Measurements from ENCODE around the gene SRPX.
A peak's percentile ranks its signal among the peaks of the same experiment; 100 is the strongest.

SRPX gene

DNA sequence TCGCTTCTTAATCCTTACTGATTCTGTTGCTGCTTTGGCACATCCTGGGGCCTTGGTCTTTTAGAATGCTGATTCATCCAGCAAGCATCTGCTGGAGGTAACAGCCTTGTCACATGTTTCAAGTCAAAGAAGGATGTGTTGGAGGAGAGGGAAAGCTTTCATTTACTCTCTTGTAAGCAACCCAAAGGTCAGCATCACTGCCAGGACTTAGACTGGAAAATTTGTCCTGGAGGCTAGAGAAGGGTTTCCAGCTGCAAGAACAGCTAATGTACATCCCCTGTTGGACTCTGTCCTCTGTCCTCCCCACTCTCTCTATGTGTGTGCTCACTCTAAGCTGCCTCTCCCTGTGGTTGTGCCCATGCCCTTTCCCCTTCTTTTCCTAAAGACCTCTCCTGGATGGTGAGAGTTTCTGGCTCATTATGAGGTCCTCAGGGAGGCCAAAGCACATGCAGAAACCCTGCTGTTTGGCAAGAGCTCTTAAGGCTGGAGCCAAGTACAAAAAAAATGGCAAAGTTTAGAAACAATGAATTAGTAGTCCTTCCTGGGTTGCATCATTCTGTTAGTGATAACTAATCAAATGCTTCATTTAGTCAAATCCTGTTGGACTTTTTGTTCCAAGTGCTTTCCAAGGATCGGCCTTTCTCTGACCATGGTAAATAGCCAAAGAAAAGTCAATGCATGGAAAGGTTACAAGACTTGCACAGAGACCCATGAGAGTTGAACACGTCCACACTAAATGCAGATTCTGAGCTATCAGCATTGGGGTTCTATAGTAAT is 13.4 kb upstream of the SRPX start:
- no peaks in the 10 kb centered on the region for H3K36me3 ChIP-seq (ENCODE audit: control insufficient read depth in 5 of 5, insufficient read depth in 5 of 5, low read length in 5 of 5)
- H3K9ac ChIP-seq (ENCODE audit: low read length in 5 of 5): no peak overlapping the region
- peak overlapping the region; percentile 79 for H3K27ac ChIP-seq (ENCODE audit: low read depth, low read length)
- H3K4me3 ChIP-seq (ENCODE audit: low read depth in 1 of 5, low read length in 5 of 5): no peak overlapping the region
- no peaks in the 10 kb centered on the region for H3K9me3 ChIP-seq (ENCODE audit: control insufficient read depth in 5 of 5, low read length in 5 of 5)
- peaks cover 0 to 4% (median 2%) of the 10 kb centered on the region in 5 donors for H3K27me3 ChIP-seq (ENCODE audit: control insufficient read depth in 5 of 5, insufficient read depth in 4 of 5, low read length in 5 of 5)
- H3K4me1 ChIP-seq (ENCODE audit: control insufficient read depth in 5 of 5, insufficient read depth in 5 of 5, low read length in 5 of 5): peaks cover 0 to 24% (median 23%) of the 10 kb centered on the region in 5 donors

DNA sequence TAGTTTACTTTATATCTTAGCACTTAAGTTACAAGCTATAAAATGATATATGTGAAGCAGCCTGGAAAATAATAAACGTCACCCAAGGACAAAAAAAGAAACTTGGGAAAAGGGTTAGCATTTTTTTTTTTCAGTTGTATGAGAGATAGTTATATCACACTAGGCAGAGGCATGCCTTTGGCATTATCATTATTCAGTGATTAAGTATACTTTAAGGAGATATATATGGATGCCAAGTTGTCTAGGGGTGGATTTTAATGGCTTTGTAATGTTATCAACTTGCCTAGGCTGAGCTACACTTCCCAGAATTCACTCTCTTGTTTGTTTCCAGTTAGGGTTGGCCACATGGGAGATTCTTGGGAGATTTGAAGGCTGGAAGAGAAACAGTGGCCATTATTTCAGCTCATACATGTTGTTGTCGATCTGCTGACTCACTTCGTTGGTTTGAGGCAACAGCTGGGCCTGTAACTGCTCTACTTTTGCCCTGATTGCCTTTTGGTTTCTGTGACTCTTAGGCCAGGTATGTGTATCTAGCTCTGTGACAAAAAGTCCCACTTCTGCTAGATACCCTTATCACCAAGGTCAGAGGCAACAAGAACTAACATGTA is 11.5 kb upstream of the SRPX start:
- peaks cover 0 to 4% (median 0%) of the 10 kb centered on the region in 5 donors for H3K27me3 ChIP-seq (ENCODE audit: control insufficient read depth in 5 of 5, insufficient read depth in 4 of 5, low read length in 5 of 5)
- H3K4me1 ChIP-seq (ENCODE audit: control insufficient read depth in 5 of 5, insufficient read depth in 5 of 5, low read length in 5 of 5): peaks cover 0 to 24% (median 23%) of the 10 kb centered on the region in 5 donors
- H3K9ac ChIP-seq (ENCODE audit: low read length in 5 of 5): peak overlapping the region in 1 of 5 donors; percentile 16
- H3K27ac ChIP-seq (ENCODE audit: low read depth, low read length): peak overlapping the region; percentile 79
- no peaks in the 10 kb centered on the region for H3K9me3 ChIP-seq (ENCODE audit: control insufficient read depth in 5 of 5, low read length in 5 of 5)
- no peaks in the 10 kb centered on the region for H3K36me3 ChIP-seq (ENCODE audit: control insufficient read depth in 5 of 5, insufficient read depth in 5 of 5, low read length in 5 of 5)
- H3K4me3 ChIP-seq (ENCODE audit: low read depth in 1 of 5, low read length in 5 of 5): no peak overlapping the region

DNA sequence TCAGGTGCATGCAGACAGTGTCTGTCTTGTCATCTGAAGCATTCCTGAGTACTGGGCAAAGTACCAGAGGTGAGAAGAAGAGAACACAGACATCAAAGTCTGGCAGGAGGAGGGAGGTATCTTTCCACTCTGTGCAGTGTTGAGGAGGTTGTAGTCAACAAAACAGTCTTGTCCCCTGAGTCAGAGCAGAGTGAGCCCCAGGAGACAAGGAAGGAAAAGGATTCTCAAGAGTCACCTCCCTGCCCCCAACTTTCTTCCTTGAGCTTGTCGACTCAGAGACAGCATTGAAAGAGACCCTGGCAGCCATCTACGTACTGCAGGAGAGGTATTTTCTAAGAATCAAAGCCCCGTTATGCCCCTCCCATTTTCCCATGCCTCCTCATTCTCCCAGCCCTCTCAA is 4.4 kb upstream of the SRPX start:
- no peak overlapping the region for H3K4me3 ChIP-seq (ENCODE audit: low read depth in 1 of 5, low read length in 5 of 5)
- H3K9ac ChIP-seq (ENCODE audit: low read length in 5 of 5): no peak overlapping the region
- H3K27ac ChIP-seq (ENCODE audit: low read depth, low read length): no peak overlapping the region

DNA sequence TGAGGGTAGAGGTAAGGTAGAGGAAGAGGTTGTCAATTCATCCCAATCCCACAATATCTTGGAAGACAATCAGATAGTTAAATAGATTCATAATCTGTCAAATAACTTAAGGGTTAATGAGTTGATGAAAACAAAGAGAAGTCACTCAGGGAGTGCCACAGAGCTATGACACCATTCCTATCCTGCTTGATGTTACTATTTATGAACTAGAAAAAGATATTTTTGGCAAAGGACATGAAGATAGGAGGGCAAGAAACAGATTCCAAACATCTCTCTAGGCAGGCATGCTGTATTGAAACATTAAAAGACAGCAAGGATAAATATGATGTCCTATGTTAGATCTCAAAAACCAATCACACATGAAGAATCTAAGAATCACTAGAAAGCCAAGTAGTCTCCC is 3.5 kb upstream of the SRPX start:
- Histone ChIP-seq H3K4me3 (ENCODE audit: low read depth in 1 of 5, low read length in 5 of 5) (no peak overlapping the region), H3K36me3 (ENCODE audit: control insufficient read depth in 5 of 5, insufficient read depth in 5 of 5, low read length in 5 of 5) (no peaks in the 10 kb centered on the region), H3K27me3 (ENCODE audit: control insufficient read depth in 5 of 5, insufficient read depth in 4 of 5, low read length in 5 of 5) (peaks cover 4 to 20% (median 16%) of the 10 kb centered on the region in 5 donors), H3K9me3 (ENCODE audit: control insufficient read depth in 5 of 5, low read length in 5 of 5) (no peaks in the 10 kb centered on the region), H3K9ac (ENCODE audit: low read length in 5 of 5) (no peak overlapping the region), H3K27ac (ENCODE audit: low read depth, low read length) (no peak overlapping the region), H3K4me1 (ENCODE audit: control insufficient read depth in 5 of 5, insufficient read depth in 5 of 5, low read length in 5 of 5) (peaks cover 0 to 19% (median 13%) of the 10 kb centered on the region in 5 donors)

More for the DNA sequence above, 4.4 kb upstream of the SRPX start:
- Histone ChIP-seq H3K9me3 (ENCODE audit: control insufficient read depth in 5 of 5, low read length in 5 of 5) (no peaks in the 10 kb centered on the region), H3K36me3 (ENCODE audit: control insufficient read depth in 5 of 5, insufficient read depth in 5 of 5, low read length in 5 of 5) (no peaks in the 10 kb centered on the region), H3K27me3 (ENCODE audit: control insufficient read depth in 5 of 5, insufficient read depth in 4 of 5, low read length in 5 of 5) (peaks cover 4 to 17% (median 9%) of the 10 kb centered on the region in 5 donors), H3K4me1 (ENCODE audit: control insufficient read depth in 5 of 5, insufficient read depth in 5 of 5, low read length in 5 of 5) (peaks cover 0 to 9% (median 4%) of the 10 kb centered on the region in 5 donors)

DNA sequence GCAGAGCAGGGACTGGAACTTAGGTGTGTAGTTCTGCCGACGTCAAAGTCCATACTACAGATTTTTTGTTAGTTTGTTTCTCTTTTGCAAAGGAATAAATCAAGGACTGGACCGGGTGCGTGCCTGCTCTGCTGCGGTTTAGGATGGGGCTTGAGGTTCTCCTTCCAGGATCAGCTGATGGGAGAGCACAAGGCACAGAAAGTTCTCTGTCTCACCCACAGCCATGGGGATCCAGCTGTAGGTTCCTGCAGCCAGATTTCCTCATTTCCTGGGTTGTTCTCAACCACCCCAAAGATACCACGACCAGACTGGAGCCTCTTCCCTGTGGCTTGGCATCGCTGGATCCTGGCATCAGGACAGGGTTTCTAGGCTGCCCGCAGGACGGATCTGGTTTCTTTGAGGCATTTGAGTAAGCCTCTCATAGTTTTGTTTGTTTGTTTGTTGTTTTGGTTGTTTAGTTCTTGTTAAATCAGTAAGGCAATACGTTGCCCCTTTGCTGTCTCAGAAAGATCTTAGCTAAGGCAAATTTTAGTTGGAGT is 789 bp upstream of the SRPX start:
- H3K27ac ChIP-seq (ENCODE audit: low read depth, low read length): no peak overlapping the region
- peak overlapping the region; percentile 49 to 72 (median 58) for H3K4me3 ChIP-seq (ENCODE audit: low read depth in 1 of 5, low read length in 5 of 5)

DNA sequence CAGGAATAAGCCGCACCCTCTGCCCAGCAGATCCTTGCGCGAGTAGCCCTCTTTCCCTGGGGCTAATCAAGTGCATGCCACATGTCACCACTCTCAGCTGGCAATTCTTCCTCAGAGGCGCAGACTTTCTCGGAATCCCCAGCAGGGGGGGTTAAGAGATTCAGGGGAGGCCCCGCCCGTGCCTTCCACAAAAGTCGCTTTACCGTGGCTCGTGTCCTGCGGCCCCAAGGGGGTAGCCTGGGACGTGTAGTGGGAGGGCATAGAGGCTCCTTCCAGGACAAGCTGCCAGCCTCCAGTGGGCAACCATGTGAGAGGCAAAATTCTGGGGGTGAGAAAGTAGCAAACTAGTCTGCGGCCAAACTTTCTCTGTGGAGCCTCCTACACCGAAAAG is 652 bp downstream of the SRPX start:
- Histone ChIP-seq H3K36me3 (ENCODE audit: control insufficient read depth in 5 of 5, insufficient read depth in 5 of 5, low read length in 5 of 5) (no peaks in the 10 kb centered on the region), H3K27ac (ENCODE audit: low read depth, low read length) (no peak overlapping the region), H3K27me3 (ENCODE audit: control insufficient read depth in 5 of 5, insufficient read depth in 4 of 5, low read length in 5 of 5) (peaks cover 4 to 24% (median 22%) of the 10 kb centered on the region in 5 donors), H3K4me1 (ENCODE audit: control insufficient read depth in 5 of 5, insufficient read depth in 5 of 5, low read length in 5 of 5) (peaks cover 0 to 32% (median 13%) of the 10 kb centered on the region in 5 donors), H3K9ac (ENCODE audit: low read length in 5 of 5) (peak overlapping the region in 3 of 5 donors; percentile 24 to 79 (median 62)), H3K9me3 (ENCODE audit: control insufficient read depth in 5 of 5, low read length in 5 of 5) (no peaks in the 10 kb centered on the region), H3K4me3 (ENCODE audit: low read depth in 1 of 5, low read length in 5 of 5) (peak overlapping the region; percentile 52 to 72 (median 64))

More for the DNA sequence above, 789 bp upstream of the SRPX start:
- Histone ChIP-seq H3K9ac (ENCODE audit: low read length in 5 of 5) (no peak overlapping the region), H3K4me1 (ENCODE audit: control insufficient read depth in 5 of 5, insufficient read depth in 5 of 5, low read length in 5 of 5) (peaks cover 0 to 24% (median 13%) of the 10 kb centered on the region in 5 donors), H3K9me3 (ENCODE audit: control insufficient read depth in 5 of 5, low read length in 5 of 5) (no peaks in the 10 kb centered on the region), H3K27me3 (ENCODE audit: control insufficient read depth in 5 of 5, insufficient read depth in 4 of 5, low read length in 5 of 5) (peaks cover 4 to 24% (median 22%) of the 10 kb centered on the region in 5 donors), H3K36me3 (ENCODE audit: control insufficient read depth in 5 of 5, insufficient read depth in 5 of 5, low read length in 5 of 5) (no peaks in the 10 kb centered on the region)

DNA sequence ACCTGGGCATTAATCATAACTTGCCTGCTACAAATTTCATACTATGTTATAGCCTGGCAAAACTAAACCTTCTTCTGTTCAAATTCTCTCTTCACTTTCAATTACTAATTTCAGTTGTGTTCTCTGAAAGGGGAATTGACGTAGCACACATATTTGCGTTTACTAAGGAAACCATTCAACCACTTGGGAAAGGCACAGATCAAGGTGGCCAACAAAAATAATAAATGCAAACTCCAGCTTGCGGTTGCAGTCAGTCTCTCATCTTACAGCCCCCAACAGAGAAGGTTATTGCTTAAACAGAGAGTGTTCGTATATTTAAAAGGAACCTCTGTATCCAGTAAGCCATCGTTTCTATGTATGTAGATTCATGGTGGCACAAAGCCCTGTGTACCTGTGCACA is 4.0 kb downstream of the SRPX start:
- Histone ChIP-seq H3K36me3 (ENCODE audit: control insufficient read depth in 5 of 5, insufficient read depth in 5 of 5, low read length in 5 of 5) (no peaks in the 10 kb centered on the region), H3K9ac (ENCODE audit: low read length in 5 of 5) (no peak overlapping the region), H3K9me3 (ENCODE audit: control insufficient read depth in 5 of 5, low read length in 5 of 5) (no peaks in the 10 kb centered on the region), H3K27ac (ENCODE audit: low read depth, low read length) (no peak overlapping the region), H3K4me1 (ENCODE audit: control insufficient read depth in 5 of 5, insufficient read depth in 5 of 5, low read length in 5 of 5) (peaks cover 0 to 37% (median 21%) of the 10 kb centered on the region in 5 donors), H3K27me3 (ENCODE audit: control insufficient read depth in 5 of 5, insufficient read depth in 4 of 5, low read length in 5 of 5) (peaks cover 3 to 22% (median 21%) of the 10 kb centered on the region in 5 donors), H3K4me3 (ENCODE audit: low read depth in 1 of 5, low read length in 5 of 5) (no peak overlapping the region)

DNA sequence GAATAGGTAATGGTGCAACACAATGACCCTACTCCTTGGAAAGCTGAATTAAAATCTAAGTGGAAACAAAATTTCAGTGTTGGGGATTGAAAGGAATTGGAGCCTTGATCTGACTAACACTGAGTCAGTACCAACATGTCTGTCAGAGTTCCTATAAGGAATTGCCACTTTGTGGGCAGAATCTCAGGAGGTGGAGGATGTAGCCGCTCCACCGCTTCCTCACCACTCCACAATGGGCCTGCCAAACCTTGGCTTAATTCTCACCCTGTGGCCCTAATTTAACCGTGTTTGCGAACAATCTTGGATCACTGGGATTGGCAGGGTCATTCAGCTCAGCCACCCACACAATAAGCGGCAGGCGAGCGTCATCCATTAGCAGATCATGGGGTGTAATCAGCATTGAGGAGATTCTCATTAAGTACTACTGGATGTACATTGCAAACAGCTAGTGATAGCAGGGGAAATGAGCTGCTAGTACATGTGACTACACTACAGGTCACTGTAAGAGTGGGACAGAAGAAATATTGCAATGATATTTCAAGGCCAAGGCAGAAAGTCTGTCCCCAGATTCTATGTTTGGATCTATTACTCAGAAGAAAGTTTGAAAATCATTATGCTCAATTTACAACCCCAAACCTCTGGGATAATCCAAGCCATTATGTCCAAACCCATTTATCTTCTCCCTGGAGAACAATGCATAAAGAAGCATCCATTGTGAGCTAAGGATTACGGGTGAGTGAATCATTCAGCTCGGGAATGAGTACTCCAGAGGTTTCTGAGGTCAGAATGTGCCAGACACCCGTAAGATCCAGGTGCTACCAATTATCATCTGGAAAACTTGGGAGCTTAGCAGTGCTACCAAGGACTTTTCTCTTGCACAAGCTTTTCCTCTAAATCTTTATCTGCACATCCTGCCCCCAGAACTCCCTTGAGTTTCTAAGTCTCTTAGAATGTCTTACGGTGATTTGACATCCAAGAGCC is 5.8 kb downstream of the SRPX start:
- peak overlapping the region; percentile 56 for H3K27ac ChIP-seq (ENCODE audit: low read depth, low read length)
- no peak overlapping the region for H3K4me3 ChIP-seq (ENCODE audit: low read depth in 1 of 5, low read length in 5 of 5)
- no peak overlapping the region for H3K9ac ChIP-seq (ENCODE audit: low read length in 5 of 5)
- H3K27me3 ChIP-seq (ENCODE audit: control insufficient read depth in 5 of 5, insufficient read depth in 4 of 5, low read length in 5 of 5): peaks cover 0 to 18% (median 11%) of the 10 kb centered on the region in 5 donors
- no peaks in the 10 kb centered on the region for H3K9me3 ChIP-seq (ENCODE audit: control insufficient read depth in 5 of 5, low read length in 5 of 5)
- peaks cover 0 to 26% (median 15%) of the 10 kb centered on the region in 5 donors for H3K4me1 ChIP-seq (ENCODE audit: control insufficient read depth in 5 of 5, insufficient read depth in 5 of 5, low read length in 5 of 5)
- no peaks in the 10 kb centered on the region for H3K36me3 ChIP-seq (ENCODE audit: control insufficient read depth in 5 of 5, insufficient read depth in 5 of 5, low read length in 5 of 5)

DNA sequence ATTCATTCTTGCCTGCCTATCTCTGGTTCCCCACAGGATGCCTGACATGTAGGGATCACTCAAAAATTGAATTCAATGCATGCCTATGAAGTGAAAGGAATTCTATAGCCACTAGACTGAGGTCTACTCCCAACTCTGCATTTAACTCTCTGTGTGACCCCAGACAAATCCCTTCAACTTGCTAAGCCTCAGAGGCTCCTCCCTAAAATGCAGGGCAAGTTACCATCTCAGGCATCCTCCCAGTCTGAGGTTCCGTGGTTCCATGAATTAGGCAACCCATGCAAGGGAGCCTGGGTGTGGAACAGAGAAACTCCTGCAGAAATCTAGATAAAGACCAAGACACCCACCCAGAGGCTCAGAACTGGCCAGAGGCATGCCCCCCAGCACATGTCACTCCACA is 6.6 kb downstream of the SRPX start:
- Histone ChIP-seq H3K9me3 (ENCODE audit: control insufficient read depth in 5 of 5, low read length in 5 of 5) (no peaks in the 10 kb centered on the region), H3K36me3 (ENCODE audit: control insufficient read depth in 5 of 5, insufficient read depth in 5 of 5, low read length in 5 of 5) (no peaks in the 10 kb centered on the region), H3K27ac (ENCODE audit: low read depth, low read length) (peak overlapping the region; percentile 56), H3K4me1 (ENCODE audit: control insufficient read depth in 5 of 5, insufficient read depth in 5 of 5, low read length in 5 of 5) (peaks cover 0 to 18% (median 9%) of the 10 kb centered on the region in 5 donors), H3K9ac (ENCODE audit: low read length in 5 of 5) (no peak overlapping the region), H3K4me3 (ENCODE audit: low read depth in 1 of 5, low read length in 5 of 5) (no peak overlapping the region), H3K27me3 (ENCODE audit: control insufficient read depth in 5 of 5, insufficient read depth in 4 of 5, low read length in 5 of 5) (peaks cover 0 to 18% (median 5%) of the 10 kb centered on the region in 5 donors)

Data from subcutaneous abdominal adipose tissue (tissue), 5 donors.